Stimulated activated CD4-positive, alpha-beta T cell treated with anti-CD3 and anti-CD28 coated beads, Interleukin-2, amount 100 ng/mL, for 48 hours (primary cell): ENCODE measurements around the gene TGFBRAP1.
A peak's percentile ranks its signal among the peaks of the same experiment; 100 is the strongest.

Source experiments
- DNase-seq, 2 donors: peaks; one replicate each; pipeline ENCODE4 v3.0.0-alpha.2; 2020

TGFBRAP1 gene

GRCh38 chr2:105236060-105236424 is 93.5 kb downstream of the TGFBRAP1 start:
- DNase-seq, result no peak

- peak; percentile 59 to 65 for DNase-seq
Measured at GRCh38 chr2:105235388-105236059, 94.0 kb downstream of the TGFBRAP1 start.

GRCh38 chr2:105231232-105231619 is 98.3 kb downstream of the TGFBRAP1 start:
- no peak for DNase-seq

- DNase-seq, result no peak
Measured at GRCh38 chr2:105224444-105224843, 105.1 kb downstream of the TGFBRAP1 start.

GRCh38 chr2:105220604-105221003 is 108.9 kb downstream of the TGFBRAP1 start:
- no peak for DNase-seq

- DNase-seq, result no peak
Measured at GRCh38 chr2:105215586-105216192, 113.8 kb downstream of the TGFBRAP1 start.
